ENCODE data around the gene NTNG2. TPM values are rescaled to one million over a fixed set of nuclear protein-coding genes. Genes with fewer than 3 reads are reported as not detected.

NTNG2 gene
- total and polyA plus RNA-seq, 2 donors (not counting 3 experiments of a cell fraction or from before 2014, with no cell fraction given): 0.08 to 0.88 TPM

DNA sequence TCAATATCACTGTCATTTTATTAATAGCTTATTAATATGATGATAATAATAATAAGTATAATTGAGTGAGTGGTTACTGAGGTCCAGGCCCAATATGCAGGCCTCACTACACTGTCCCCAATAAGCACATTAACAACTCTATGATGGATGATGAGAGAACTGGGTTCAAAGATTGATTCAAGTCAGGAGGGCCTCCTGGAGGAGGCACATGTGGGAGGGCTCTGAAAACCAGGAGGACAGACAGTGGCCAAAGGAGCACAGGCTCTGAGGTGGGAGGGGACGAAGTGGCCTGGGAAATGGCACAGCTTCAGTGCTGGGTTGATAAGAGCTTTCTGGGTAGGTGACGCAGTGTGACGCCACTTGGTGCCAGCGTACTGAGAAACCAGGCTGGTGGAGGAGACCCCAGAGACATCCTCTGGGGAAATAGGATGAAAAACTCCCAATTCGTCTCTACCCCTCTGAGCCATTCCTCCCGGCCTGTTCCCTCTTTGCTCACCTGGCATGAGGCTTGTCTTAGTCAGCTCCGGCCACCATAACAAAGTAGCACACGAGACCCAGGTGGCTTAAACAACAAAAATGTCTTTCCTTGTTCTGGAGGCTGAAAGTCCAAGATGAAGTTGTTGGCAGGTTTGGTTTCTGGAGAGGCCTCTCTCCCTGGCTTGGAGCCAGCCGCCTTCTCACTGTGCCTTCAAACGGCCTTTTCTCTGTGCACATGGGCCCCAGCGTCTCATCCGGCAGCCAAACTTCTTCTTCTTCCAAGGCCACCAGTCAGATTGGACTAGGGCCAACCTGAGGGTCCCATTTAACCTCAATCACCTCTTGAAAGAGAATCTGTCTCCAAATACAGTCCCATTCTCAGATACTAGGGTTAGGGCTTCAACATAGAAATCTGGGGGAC is 31.6 kb downstream of the NTNG2 start:
- no peak overlapping the region for H2AFZ ChIP-seq (ENCODE audit: low read depth, low read length)
- H3K79me2 ChIP-seq (ENCODE audit: control insufficient read depth, insufficient read depth, low read length): no peaks in the 10 kb centered on the region
- H4K20me1 ChIP-seq (replicated peaks; ENCODE audit: control insufficient read depth, extremely low read depth, insufficient read depth, low read length): no peaks in the 10 kb centered on the region
- no peak overlapping the region for H3K9ac ChIP-seq (replicated peaks; ENCODE audit: extremely low read depth, insufficient read depth, low read length)
- dilution Hi-C loops (cut with MboI; ENCODE audit: extremely low pct_ligation_motif_present, low sequenced_read_pairs) (no loop called here), intact Hi-C loops (cut with micrococcal nuclease) (no loop called here)
- CTCF ChIA-PET: interaction anchor here (0.7 to 6.1 kb wide), 5 partner anchors 9 to 431 kb away, joined by 3 to 54 read pairs (median 4); no protein-coding TSS in a partner anchor
- H3K4me3 ChIP-seq (replicated peaks in 1 of 3; ENCODE audit: insufficient read depth in 1 of 3, low read depth in 1 of 3, low read length in 3 of 3): no peak overlapping the region
- peaks cover 7% of the 10 kb centered on the region in 2 experiments for H3K27me3 ChIP-seq (ENCODE audit: control insufficient read depth in 2 of 2, insufficient read depth in 2 of 2, low read length in 2 of 2)
- no peaks in the 10 kb centered on the region for H3K9me3 ChIP-seq (replicated peaks; ENCODE audit: control insufficient read depth, insufficient read depth, low read length)
- POLR2A ChIA-PET: no interaction called here
- DNase-seq (ENCODE audit: low read depth, low spot score) (no peak), FAIRE-seq (no peak)
- H3K27ac ChIP-seq (ENCODE audit: insufficient read depth, low read depth, low read length): no peak overlapping the region
- no peak overlapping the region for H3K4me2 ChIP-seq (ENCODE audit: insufficient read depth, low read length)
- TF ChIP-seq, protein P1, sequence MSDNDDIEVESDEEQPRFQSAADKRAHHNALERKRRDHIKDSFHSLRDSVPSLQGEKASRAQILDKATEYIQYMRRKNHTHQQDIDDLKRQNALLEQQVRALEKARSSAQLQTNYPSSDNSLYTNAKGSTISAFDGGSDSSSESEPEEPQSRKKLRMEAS (IDR thresholded peaks at IDR 0.05; ENCODE audit: insufficient read depth, insufficient read length): no peak
- TF ChIP-seq JUN (IDR thresholded peaks at IDR 0.05; ENCODE audit: borderline replicate concordance, insufficient read depth, insufficient read length, low read depth) (no peak), POLR2AphosphoS5 (IDR thresholded peaks at IDR 0.05; ENCODE audit: insufficient read depth, low read depth, low read length) (no peak), FOS (IDR thresholded peaks at IDR 0.05; ENCODE audit: borderline replicate concordance, insufficient read depth, low read length) (no peak), EZH2 (IDR thresholded peaks at IDR 0.05; ENCODE audit: borderline replicate concordance, low read depth, low read length, severe bottlenecking) (no peak), POLR2A (IDR thresholded peaks at IDR 0.05; ENCODE audit: low read depth, low read length) (no peak), MYC (IDR thresholded peaks at IDR 0.05; ENCODE audit: low read depth, low read length) (no peak), GATA2 (IDR thresholded peaks at IDR 0.05; ENCODE audit: insufficient read depth, insufficient read length, low read depth, low read length) (no peak)
- TF ChIP-seq, protein P2, sequence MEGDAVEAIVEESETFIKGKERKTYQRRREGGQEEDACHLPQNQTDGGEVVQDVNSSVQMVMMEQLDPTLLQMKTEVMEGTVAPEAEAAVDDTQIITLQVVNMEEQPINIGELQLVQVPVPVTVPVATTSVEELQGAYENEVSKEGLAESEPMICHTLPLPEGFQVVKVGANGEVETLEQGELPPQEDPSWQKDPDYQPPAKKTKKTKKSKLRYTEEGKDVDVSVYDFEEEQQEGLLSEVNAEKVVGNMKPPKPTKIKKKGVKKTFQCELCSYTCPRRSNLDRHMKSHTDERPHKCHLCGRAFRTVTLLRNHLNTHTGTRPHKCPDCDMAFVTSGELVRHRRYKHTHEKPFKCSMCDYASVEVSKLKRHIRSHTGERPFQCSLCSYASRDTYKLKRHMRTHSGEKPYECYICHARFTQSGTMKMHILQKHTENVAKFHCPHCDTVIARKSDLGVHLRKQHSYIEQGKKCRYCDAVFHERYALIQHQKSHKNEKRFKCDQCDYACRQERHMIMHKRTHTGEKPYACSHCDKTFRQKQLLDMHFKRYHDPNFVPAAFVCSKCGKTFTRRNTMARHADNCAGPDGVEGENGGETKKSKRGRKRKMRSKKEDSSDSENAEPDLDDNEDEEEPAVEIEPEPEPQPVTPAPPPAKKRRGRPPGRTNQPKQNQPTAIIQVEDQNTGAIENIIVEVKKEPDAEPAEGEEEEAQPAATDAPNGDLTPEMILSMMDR (IDR thresholded peaks at IDR 0.05; ENCODE audit: extremely low read depth in 1 of 2, insufficient read depth in 1 of 2, low read depth in 1 of 2, low read length in 2 of 2): no peak
- peaks cover 6% of the 10 kb centered on the region for H3K4me1 ChIP-seq (ENCODE audit: control insufficient read depth, extremely low read depth, insufficient read depth, low read length)
- no peaks in the 10 kb centered on the region for H3K9me1 ChIP-seq (replicated peaks; ENCODE audit: control insufficient read depth, extremely low read depth, insufficient read depth, low read length)
- no TSS peak for BruUV-seq (replicated peaks)
- no peaks in the 10 kb centered on the region for H3K36me3 ChIP-seq (ENCODE audit: control insufficient read depth in 2 of 2, extremely low read depth in 1 of 2, insufficient read depth in 2 of 2, low read length in 2 of 2)
